SK-N-MC (cell line): Measurements from ENCODE around the gene CCL11.

ENCODE experiments used
- DNase-seq: peaks from one replicate; pipeline ENCODE4 v3.0.0-alpha.2; 2011; ENCODE audit warnings: low read depth, low spot score
- H3K27ac ChIP-seq: fragments of 200-600 bp; sonication (generic); 2 replicates; pipeline ENCODE4 v1.5.1; 2016; ENCODE audit warnings: mixed run types
- H3K36me3 ChIP-seq: fragments of 200-600 bp; sonication (generic); 2 replicates; pipeline ENCODE4 v1.6.1; 2017; ENCODE audit warnings: antibody characterized with exemption, low read length, mixed read lengths; ENCODE audit not compliant: insufficient read depth
- H3K4me3 ChIP-seq: fragments of 200-600 bp; sonication (generic); 2 replicates; pipeline ENCODE4 v1.5.1; 2016
- H3K9ac ChIP-seq: fragments of 200-600 bp; sonication (generic); 2 replicates; pipeline ENCODE4 v1.8.0; 2017; ENCODE audit warnings: mixed run types, mixed read lengths; ENCODE audit not compliant: insufficient read length
- H3K9me3 ChIP-seq: fragments of 200-600 bp; sonication (generic); 2 replicates; pipeline ENCODE4 v1.6.1; 2017; ENCODE audit warnings: low read depth, mild to moderate bottlenecking, antibody characterized with exemption, low read length, moderate library complexity, mixed read lengths
- EZH2 ChIP-seq: fragments of 200-600 bp; sonication (generic); IDR thresholded peaks from one replicate; pipeline ENCODE4 v1.6.1; 2017; ENCODE audit warnings: antibody characterized with exemption
- FOXP2 ChIP-seq: optimal IDR thresholded peaks from 2 replicates; pipeline ENCODE3; 2011; ENCODE audit warnings: mild to moderate bottlenecking, moderate library complexity; ENCODE audit not compliant: insufficient read depth; ENCODE audit errors: extremely low read length, control extremely low read depth
- POLR2AphosphoS5 ChIP-seq: IDR thresholded peaks from 2 replicates; pipeline ENCODE4 v1.6.1; 2012; ENCODE audit warnings: mild to moderate bottlenecking, low read depth, low read length, borderline replicate concordance

The CCL11 gene

DNA sequence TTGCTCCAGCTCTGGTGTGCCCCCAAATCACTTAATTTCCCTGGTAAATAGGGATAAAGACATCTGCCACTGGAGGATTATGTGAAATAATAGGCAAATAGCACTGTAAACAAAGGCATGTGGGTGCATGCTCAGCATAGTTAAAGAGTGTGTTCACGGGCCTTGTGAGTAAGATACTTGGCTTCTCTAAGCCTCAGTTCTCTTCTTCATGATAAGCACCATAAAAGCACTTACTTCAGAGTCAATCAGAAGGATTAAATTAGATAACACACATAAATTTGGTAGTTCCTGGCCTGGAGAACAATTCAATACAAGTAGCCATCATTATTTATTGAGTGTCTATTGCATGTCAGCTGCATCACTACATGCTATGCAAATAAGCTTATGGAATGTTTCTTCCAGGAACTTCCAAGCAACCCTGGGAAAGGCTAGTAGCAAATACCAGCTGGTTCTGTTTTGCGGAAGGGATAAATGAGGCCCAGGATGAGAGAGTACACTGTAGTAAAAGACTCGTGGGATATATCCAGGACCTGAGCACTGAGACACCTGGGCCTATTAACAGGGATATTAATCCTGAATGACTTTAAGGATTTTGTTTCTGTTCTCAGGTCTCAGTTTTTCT lies 14.5 kb downstream of the CCL11 start:
- DNase-seq = no peak
- Histone ChIP-seq H3K27ac (no peak overlapping the region), H3K4me3 (no peak overlapping the region), H3K9ac (no peak overlapping the region), H3K9me3 (no peaks in the 10 kb centered on the region), H3K36me3 (no peaks in the 10 kb centered on the region)
- TF ChIP-seq FOXP2 (no peak), EZH2 (no peak), POLR2AphosphoS5 (no peak)

DNA sequence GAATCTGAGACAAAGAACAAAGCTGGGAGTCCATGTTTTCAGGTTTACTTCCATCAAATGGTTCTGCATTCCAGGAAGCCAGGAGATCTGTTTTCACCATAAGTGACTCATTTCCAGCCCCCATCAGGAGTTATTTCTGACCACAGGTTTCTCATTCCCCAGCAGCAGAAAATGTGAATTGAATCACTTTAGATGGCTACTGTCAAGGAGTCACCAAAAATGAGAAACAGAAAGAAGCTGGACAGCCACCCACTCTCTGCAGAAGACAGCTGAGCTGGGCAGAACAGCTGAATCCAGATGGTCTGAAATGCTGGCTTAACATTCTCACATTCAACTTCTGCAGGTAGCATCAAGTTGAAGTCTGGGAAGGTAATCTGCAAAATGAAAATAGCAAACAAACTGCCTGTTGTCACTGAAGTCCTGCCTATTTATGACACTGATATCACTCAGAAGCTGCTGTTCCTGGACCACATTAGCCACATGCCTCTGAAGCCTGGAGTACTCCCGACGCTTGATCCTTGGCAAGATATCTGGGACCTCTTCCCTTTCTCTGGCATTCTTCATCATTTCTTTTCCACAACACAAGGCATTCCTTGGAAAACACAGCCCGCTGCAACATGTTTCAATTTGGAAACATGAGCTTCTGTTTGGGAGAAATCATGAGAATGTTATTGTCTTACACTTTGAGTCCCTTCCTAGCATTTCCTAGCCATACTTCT lies 15.3 kb downstream of the CCL11 start:
- Histone ChIP-seq H3K27ac (no peak overlapping the region), H3K9me3 (no peaks in the 10 kb centered on the region)
- TF ChIP-seq FOXP2 (no peak), EZH2 (no peak), POLR2AphosphoS5 (no peak)

DNA sequence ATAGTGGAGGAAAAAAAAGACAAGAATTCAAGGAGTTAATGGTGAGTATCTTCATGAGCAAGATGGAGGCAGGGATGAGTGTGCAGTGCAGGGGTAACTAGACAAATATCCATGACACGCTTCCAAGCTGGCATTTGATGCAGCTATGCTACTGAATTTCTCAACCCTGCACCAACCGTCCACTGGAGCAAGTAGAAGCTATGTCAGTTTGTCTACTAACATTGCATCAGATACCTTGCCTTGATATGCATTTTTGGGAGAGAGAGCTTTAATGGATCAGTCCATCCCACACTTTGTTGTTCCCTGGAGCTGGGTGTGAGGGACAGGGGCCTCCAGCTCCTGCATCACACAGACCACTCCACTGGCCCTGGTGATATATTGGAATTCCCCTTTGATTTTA lies 16.4 kb downstream of the CCL11 start:
- no peaks in the 10 kb centered on the region for H3K9me3 ChIP-seq
- TF ChIP-seq FOXP2 (no peak), EZH2 (no peak)
- no peak for DNase-seq
- no peak overlapping the region for H3K27ac ChIP-seq
- no peak overlapping the region for H3K4me3 ChIP-seq
- no peaks in the 10 kb centered on the region for H3K36me3 ChIP-seq
- no peak overlapping the region for H3K9ac ChIP-seq

More for the DNA sequence above, 15.3 kb downstream of the CCL11 start:
- no peak overlapping the region for H3K9ac ChIP-seq
- no peaks in the 10 kb centered on the region for H3K36me3 ChIP-seq
- no peak for DNase-seq
- H3K4me3 ChIP-seq = no peak overlapping the region

DNA sequence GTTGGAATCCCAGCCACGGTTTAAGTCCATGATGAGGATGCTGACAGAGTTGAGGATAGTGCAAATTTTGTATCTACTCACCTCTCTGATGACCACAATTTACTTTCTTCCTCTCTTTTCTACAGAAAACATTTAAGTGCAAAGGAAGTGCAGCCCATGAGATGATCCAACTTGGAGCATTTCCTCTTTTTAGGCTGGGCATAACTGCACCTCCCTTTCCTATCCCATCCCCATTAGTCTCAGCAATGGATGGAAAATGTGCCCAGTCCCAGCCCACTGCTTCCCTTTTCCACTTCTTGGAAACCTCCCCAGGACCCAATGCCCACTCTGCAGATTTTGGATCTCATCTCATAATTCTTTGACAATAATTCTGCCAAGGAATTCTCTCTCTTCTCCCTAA lies 17.1 kb downstream of the CCL11 start:
- no peaks in the 10 kb centered on the region for H3K9me3 ChIP-seq
- no peaks in the 10 kb centered on the region for H3K36me3 ChIP-seq
- H3K4me3 ChIP-seq = no peak overlapping the region
- no peak for TF ChIP-seq FOXP2
- no peak for TF ChIP-seq EZH2
- TF ChIP-seq POLR2AphosphoS5 = no peak
- no peak overlapping the region for H3K27ac ChIP-seq
- no peak overlapping the region for H3K9ac ChIP-seq
- no peak for DNase-seq

DNA sequence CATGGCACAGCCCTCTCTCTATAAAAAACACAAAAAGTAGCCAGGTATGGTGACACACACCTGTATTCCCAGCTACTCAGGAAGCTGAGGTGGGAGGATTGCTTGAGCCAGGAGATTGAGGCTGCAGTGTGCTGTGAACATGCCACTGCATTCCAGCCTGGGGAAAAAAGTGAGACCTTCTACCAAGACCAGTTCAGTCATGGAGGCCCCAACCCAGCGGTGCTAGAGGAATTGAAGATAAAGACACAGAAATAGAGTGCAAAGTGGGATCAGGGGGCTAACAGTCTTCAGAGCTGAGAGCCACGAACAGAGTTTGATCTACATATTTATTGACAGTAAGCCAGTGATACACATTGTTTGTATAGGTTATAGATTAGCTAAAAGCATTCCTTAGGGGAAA lies 18.1 kb downstream of the CCL11 start:
- Histone ChIP-seq H3K36me3 (no peaks in the 10 kb centered on the region), H3K27ac (no peak overlapping the region), H3K9me3 (no peaks in the 10 kb centered on the region), H3K9ac (no peak overlapping the region), H3K4me3 (no peak overlapping the region)
- TF ChIP-seq POLR2AphosphoS5 = no peak
- DNase-seq = no peak

DNA sequence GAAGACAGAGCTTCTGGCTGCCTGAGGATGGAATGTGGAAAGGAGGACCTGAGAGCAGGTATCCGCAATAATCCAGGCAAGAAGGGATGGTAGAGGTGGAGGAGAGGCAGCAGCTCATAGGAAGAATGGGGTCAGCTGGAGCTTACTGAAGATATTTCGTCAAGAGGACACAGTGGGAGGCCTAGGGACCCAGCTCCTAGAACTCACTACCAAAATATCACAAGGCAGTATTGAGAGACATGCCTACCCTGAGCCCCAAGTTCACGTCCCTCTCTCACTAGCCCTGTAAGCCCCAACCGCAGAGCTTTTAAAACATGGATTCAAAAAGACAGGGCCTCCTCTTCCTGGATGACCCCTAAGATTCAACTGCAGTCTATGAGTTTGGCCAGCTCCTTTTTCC lies 19.5 kb downstream of the CCL11 start:
- no peak for DNase-seq
- TF ChIP-seq FOXP2 (no peak), POLR2AphosphoS5 (no peak), EZH2 (no peak)
- H3K36me3 ChIP-seq = no peaks in the 10 kb centered on the region
- H3K27ac ChIP-seq = no peak overlapping the region
- no peak overlapping the region for H3K9ac ChIP-seq
- H3K4me3 ChIP-seq = no peak overlapping the region
- H3K9me3 ChIP-seq = no peaks in the 10 kb centered on the region

DNA sequence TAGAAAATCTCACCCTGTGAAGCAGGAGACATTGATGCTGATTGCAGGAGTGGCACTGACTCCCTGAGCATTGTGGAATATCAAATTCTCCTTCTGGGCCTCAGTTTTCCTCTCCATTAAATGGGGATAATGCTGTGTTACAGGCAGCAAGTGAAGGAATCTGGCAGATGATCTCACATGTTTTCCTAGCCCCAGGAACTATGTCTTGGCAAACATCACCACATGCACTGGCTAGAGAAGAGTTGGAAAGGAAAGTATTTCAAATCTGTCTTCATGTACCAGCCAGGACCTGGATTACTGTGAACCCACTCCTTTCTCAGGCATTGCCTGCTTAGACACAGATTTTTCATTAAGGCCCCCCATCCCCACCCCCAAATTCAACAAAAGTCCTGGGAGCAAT lies 20.1 kb downstream of the CCL11 start:
- no peak for DNase-seq
- no peak overlapping the region for H3K27ac ChIP-seq
- no peaks in the 10 kb centered on the region for H3K9me3 ChIP-seq
- H3K9ac ChIP-seq = no peak overlapping the region
- H3K4me3 ChIP-seq = no peak overlapping the region
- no peak for TF ChIP-seq FOXP2
- no peak for TF ChIP-seq POLR2AphosphoS5
- no peak for TF ChIP-seq EZH2
- H3K36me3 ChIP-seq = no peaks in the 10 kb centered on the region

DNA sequence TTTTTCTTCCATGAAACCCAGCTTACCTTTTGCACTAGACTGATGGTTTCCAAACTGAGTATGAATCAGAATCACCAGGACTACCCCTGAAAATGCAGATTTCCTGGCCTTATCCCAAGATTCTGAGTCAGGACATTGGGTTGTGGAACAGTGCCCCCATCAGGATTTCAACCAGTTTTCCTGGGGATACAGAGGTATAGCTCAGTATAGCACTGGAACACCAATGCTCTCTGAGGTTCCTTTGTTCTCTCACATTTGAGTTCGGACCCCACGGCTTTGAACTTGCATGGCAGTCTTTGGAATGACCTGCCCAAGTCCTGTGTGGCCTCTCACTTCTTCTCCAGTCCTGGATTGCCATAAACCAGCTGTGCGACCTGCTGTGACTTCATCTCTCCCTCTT lies 20.9 kb downstream of the CCL11 start:
- Histone ChIP-seq H3K9ac (no peak overlapping the region), H3K36me3 (no peaks in the 10 kb centered on the region), H3K9me3 (no peaks in the 10 kb centered on the region), H3K4me3 (no peak overlapping the region), H3K27ac (no peak overlapping the region)
- DNase-seq = no peak
- TF ChIP-seq FOXP2 = no peak
- no peak for TF ChIP-seq POLR2AphosphoS5
- no peak for TF ChIP-seq EZH2

DNA sequence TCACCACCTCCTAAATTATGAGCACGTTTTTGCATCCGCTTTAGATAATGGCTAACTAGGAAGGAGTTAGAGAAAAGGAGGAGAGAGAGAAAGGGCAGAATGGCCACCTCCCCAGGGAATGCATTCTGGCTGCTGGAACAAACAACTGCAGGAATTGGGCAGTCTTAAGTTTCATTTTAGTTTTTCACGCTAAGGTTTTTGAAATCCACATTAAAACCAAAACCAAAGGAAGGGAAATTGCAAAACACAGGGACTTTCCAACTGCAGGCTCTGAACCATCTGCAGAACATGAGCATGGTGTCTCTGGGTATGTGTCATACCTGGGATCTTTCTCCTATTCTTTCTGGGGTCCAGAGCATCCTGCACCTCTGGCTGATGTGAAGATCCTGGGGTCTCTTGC lies 21.6 kb downstream of the CCL11 start:
- Histone ChIP-seq H3K9ac (no peak overlapping the region), H3K4me3 (no peak overlapping the region), H3K27ac (no peak overlapping the region), H3K9me3 (no peaks in the 10 kb centered on the region), H3K36me3 (no peaks in the 10 kb centered on the region)
- no peak for TF ChIP-seq EZH2
- TF ChIP-seq POLR2AphosphoS5 = no peak
- no peak for TF ChIP-seq FOXP2
- DNase-seq = no peak
